HL-60/S4 (cell line): Measurements from ENCODE around the gene TMEM116.
"Not testable (repeated sequence)": the region's sequence is repeated elsewhere in the genome, so short reads cannot be mapped to it uniquely, and the experiment has no call there.

ENCODE experiments used
- in situ Hi-C: fragments of 300-500 bp; cut with MboI; formaldehyde crosslinking; loops from 2 replicates; pipeline ENCODE4 v1.14.3; 2022; ENCODE audit warnings: low sequenced_read_pairs

Gene TMEM116

GRCh38 chr12:111980598-111980997, 32.4 kb downstream of the TMEM116 start:
- in situ Hi-C loops: no loop called here

GRCh38 chr12:111978545-111978944, 34.4 kb downstream of the TMEM116 start:
- in situ Hi-C loops: no loop called here

GRCh38 chr12:111976860-111977259, 36.1 kb downstream of the TMEM116 start:
- in situ Hi-C loops: no loop called here

GRCh38 chr12:111976291-111976690, 36.7 kb downstream of the TMEM116 start:
- in situ Hi-C loops: no loop called here

GRCh38 chr12:111975161-111975931, 37.6 kb downstream of the TMEM116 start:
- in situ Hi-C loops: no loop called here

GRCh38 chr12:111971800-111972199, 41.2 kb downstream of the TMEM116 start:
- in situ Hi-C loops: no loop called here

GRCh38 chr12:111964935-111965334, 48.0 kb downstream of the TMEM116 start:
- in situ Hi-C loops: no loop called here

- in situ Hi-C loops: not testable (repeated sequence)
These were observed 53.4 kb downstream of the TMEM116 start for GRCh38 chr12:111959518-111959917.

- in situ Hi-C loops: not testable (repeated sequence)
These were observed 55.7 kb downstream of the TMEM116 start for GRCh38 chr12:111957224-111957623.

- in situ Hi-C loops: no loop called here
These were observed 58.0 kb downstream of the TMEM116 start for GRCh38 chr12:111954969-111955368.

GRCh38 chr12:111953455-111953854, 59.5 kb downstream of the TMEM116 start:
- in situ Hi-C loops: no loop called here

GRCh38 chr12:111952084-111952787, 60.7 kb downstream of the TMEM116 start:
- in situ Hi-C loops: not testable (repeated sequence)

- in situ Hi-C loops: not testable (repeated sequence)
These were observed 61.8 kb downstream of the TMEM116 start for GRCh38 chr12:111950961-111951676.

- in situ Hi-C loops: loop anchor here (10.0 kb wide), 1 partner anchor 441 kb away; the partner anchor contains the start of gene HECTD4
These were observed 69.0 kb downstream of the TMEM116 start for GRCh38 chr12:111943929-111944328.

- in situ Hi-C loops: loop anchor here (10.0 kb wide), 1 partner anchor 442 kb away; the partner anchor contains the start of gene HECTD4
These were observed 70.4 kb downstream of the TMEM116 start for GRCh38 chr12:111942557-111942956.

- in situ Hi-C loops: no loop called here
These were observed 75.5 kb downstream of the TMEM116 start for GRCh38 chr12:111937429-111937828.

GRCh38 chr12:111936869-111937268, 76.1 kb downstream of the TMEM116 start:
- in situ Hi-C loops: no loop called here

- in situ Hi-C loops: no loop called here
These were observed 80.7 kb downstream of the TMEM116 start for GRCh38 chr12:111932241-111932640.

- in situ Hi-C loops: no loop called here
These were observed 85.6 kb downstream of the TMEM116 start for GRCh38 chr12:111927346-111927745.

GRCh38 chr12:111926631-111927030, 86.3 kb downstream of the TMEM116 start:
- in situ Hi-C loops: no loop called here

GRCh38 chr12:111925171-111925570, 87.8 kb downstream of the TMEM116 start:
- in situ Hi-C loops: no loop called here
